CD14-positive monocyte (primary cell): Measurements from ENCODE around the gene VPS13A. TPM values are rescaled to one million over a fixed set of nuclear protein-coding genes. Genes with fewer than 3 reads are reported as not detected.

ENCODE experiments used
- DNase-seq, 3 donors: peaks; one replicate each; pipeline ENCODE4 v3.0.0-alpha.2; 2011 to 2022
- H2AFZ ChIP-seq: 2 replicates; pipeline ENCODE4 v1.6.0; 2012; ENCODE audit warnings: mild to moderate bottlenecking, low read depth, low read length, inconsistent platforms; ENCODE audit not compliant: insufficient read depth, poor library complexity, severe bottlenecking
- H3K27ac ChIP-seq, 2 donors: 1 replicate in 1 of 2; 2 replicates in 1 of 2; pipeline ENCODE4 v1.5.1; 2012 to 2013; ENCODE audit warnings: low read length in 2 of 2, control low read depth in 1 of 2, inconsistent platforms in 1 of 2, low read depth in 1 of 2, mild to moderate bottlenecking in 1 of 2
- H3K27me3 ChIP-seq, 2 donors: one replicate each; pipeline versions ENCODE4 v1.6.0 to v1.6.1; 2011 to 2013; ENCODE audit warnings: low read length in 2 of 2; ENCODE audit not compliant: control insufficient read depth in 2 of 2, insufficient read depth in 2 of 2
- H3K36me3 ChIP-seq, 2 donors: replicated peaks in 1 of 2; 1 replicate in 1 of 2; 2 replicates in 1 of 2; pipeline versions ENCODE4 v1.5.1 to v1.6.1; 2012 to 2013; ENCODE audit warnings: low read length in 2 of 2, control low read depth in 1 of 2, inconsistent platforms in 1 of 2, mild to moderate bottlenecking in 1 of 2; ENCODE audit not compliant: insufficient read depth in 2 of 2, control insufficient read depth in 1 of 2
- H3K4me1 ChIP-seq, 2 donors: 1 replicate in 1 of 2; 2 replicates in 1 of 2; pipeline versions ENCODE4 v1.5.1 to v1.6.1; 2012 to 2013; ENCODE audit warnings: low read length in 2 of 2, control low read depth in 1 of 2, inconsistent platforms in 1 of 2, mild to moderate bottlenecking in 1 of 2, moderate library complexity in 1 of 2; ENCODE audit not compliant: insufficient read depth in 2 of 2, control insufficient read depth in 1 of 2
- H3K4me2 ChIP-seq: replicated peaks from 2 replicates; pipeline ENCODE3; 2012; ENCODE audit warnings: low read length, moderate library complexity, mild to moderate bottlenecking; ENCODE audit not compliant: poor library complexity, severe bottlenecking; ENCODE audit errors: extremely low read depth
- H3K4me3 ChIP-seq, 3 experiments: fragments of 200-600 bp in 1 of 3; sonication (generic) in 1 of 3; replicated peaks in 1 of 3; 1 replicate in 2 of 3; 2 replicates in 1 of 3; pipeline ENCODE4 v1.5.1; 2011 to 2013; ENCODE audit warnings: low read length in 3 of 3, mild to moderate bottlenecking in 3 of 3, control low read depth in 2 of 3, low read depth in 2 of 3, inconsistent platforms in 1 of 3, moderate library complexity in 1 of 3
- H3K79me2 ChIP-seq: 2 replicates; pipeline ENCODE4 v1.6.0; 2012; ENCODE audit warnings: mild to moderate bottlenecking, control low read depth, inconsistent platforms, low read length, moderate library complexity; ENCODE audit not compliant: insufficient read depth
- H3K9ac ChIP-seq: 2 replicates; pipeline ENCODE4 v1.6.0; 2017; ENCODE audit warnings: low read length, mild to moderate bottlenecking; ENCODE audit not compliant: insufficient read depth, poor library complexity, severe bottlenecking
- H3K9me3 ChIP-seq, 2 donors: replicated peaks in 1 of 2; 1 replicate in 1 of 2; 2 replicates in 1 of 2; pipeline versions ENCODE4 v1.5.1 to v1.6.1; 2012 to 2013; ENCODE audit warnings: low read length in 2 of 2, control low read depth in 1 of 2; ENCODE audit not compliant: control insufficient read depth in 1 of 2, insufficient read depth in 1 of 2
- H4K20me1 ChIP-seq: 2 replicates; pipeline ENCODE4 v1.6.0; 2012; ENCODE audit warnings: mild to moderate bottlenecking, low read length, control low read depth, moderate library complexity; ENCODE audit not compliant: insufficient read depth
- H3K27ac Mint-ChIP-seq, 7 donors: one replicate each; pipeline ENCODE4 v1.8.0; 2020; ENCODE audit warnings: mild to moderate bottlenecking in 7 of 7, mixed read lengths in 7 of 7, moderate library complexity in 6 of 7, inconsistent platforms in 2 of 7
- H3K27me3 Mint-ChIP-seq, 3 donors: one replicate each; pipeline ENCODE4 v1.8.0; 2021 to 2022; ENCODE audit warnings: low read depth in 3 of 3, mild to moderate bottlenecking in 3 of 3, mixed read lengths in 3 of 3, moderate library complexity in 3 of 3, inconsistent platforms in 1 of 3
- H3K36me3 Mint-ChIP-seq, 2 donors: one replicate each; pipeline ENCODE4 v1.8.0; 2020; ENCODE audit warnings: mixed read lengths in 2 of 2, inconsistent platforms in 1 of 2, mild to moderate bottlenecking in 1 of 2
- H3K4me1 Mint-ChIP-seq: one replicate; pipeline ENCODE4 v1.8.0; 2020; ENCODE audit warnings: mild to moderate bottlenecking, mixed read lengths
- H3K4me3 Mint-ChIP-seq, 2 donors: one replicate each; pipeline ENCODE4 v1.8.0; 2020; ENCODE audit warnings: mild to moderate bottlenecking in 2 of 2, mixed read lengths in 2 of 2, moderate library complexity in 1 of 2
- H3K9me3 Mint-ChIP-seq, 7 donors: one replicate each; pipeline ENCODE4 v1.8.0; 2020 to 2022; ENCODE audit warnings: mixed read lengths in 7 of 7, mild to moderate bottlenecking in 6 of 7, moderate library complexity in 6 of 7, inconsistent platforms in 2 of 7
- WGBS: methylation state at CpG from one replicate; pipeline ENCODE4 v1.1.5; 2013; ENCODE audit warnings: missing lambda C conversion rate; ENCODE audit not compliant: insufficient coverage; 5-methylcytosine and 5-hydroxymethylcytosine counted together
- intact Hi-C, 2 donors: fragments of 100-400 bp; cut with micrococcal nuclease; formaldehyde crosslinking; loops; one replicate each; pipeline versions ENCODE4 v1.15.0 to v1.15.1; 2023
- polyA plus RNA-seq, 3 donors: library from polyadenylated mRNA; depleted of rRNA in 1 of 3; unstranded in 2 of 3; stranded (reverse) in 1 of 3; fragments of 300-500 nt in 2 of 3; fragments of >200 nt in 1 of 3; fragmentation: Illumina TruSeq in 2 of 3; gene quantifications; 1 replicate in 2 of 3; 2 replicates in 1 of 3; pipeline ENCODE4 v1.2.3, GENCODE V29; 2012 to 2021
- TF ChIP-seq, protein P1 (sequence below): fragments of 200-600 bp; IDR thresholded peaks from one replicate; pipeline ENCODE4 v1.8.0; 2022; ENCODE audit warnings: antibody characterized with exemption, mild to moderate bottlenecking

Gene VPS13A
- polyA plus RNA-seq, 3 donors, result 0.27 to 1.8 (median 1.1) TPM

- H3K27ac ChIP-seq, result no peak overlapping the region
- H3K36me3 ChIP-seq, result no peaks in the 10 kb centered on the region
- H3K9me3 ChIP-seq, result peaks cover 0 to 5% of the 10 kb centered on the region in 2 donors
- H3K4me2 ChIP-seq, result no peak overlapping the region
- no peak overlapping the region for H2AFZ ChIP-seq
- no peaks in the 10 kb centered on the region for H3K79me2 ChIP-seq
- no peak overlapping the region for H3K27ac Mint-ChIP-seq
- no peaks in the 10 kb centered on the region for H3K4me1 ChIP-seq
- H4K20me1 ChIP-seq, result no peaks in the 10 kb centered on the region
- TF ChIP-seq, protein P1, sequence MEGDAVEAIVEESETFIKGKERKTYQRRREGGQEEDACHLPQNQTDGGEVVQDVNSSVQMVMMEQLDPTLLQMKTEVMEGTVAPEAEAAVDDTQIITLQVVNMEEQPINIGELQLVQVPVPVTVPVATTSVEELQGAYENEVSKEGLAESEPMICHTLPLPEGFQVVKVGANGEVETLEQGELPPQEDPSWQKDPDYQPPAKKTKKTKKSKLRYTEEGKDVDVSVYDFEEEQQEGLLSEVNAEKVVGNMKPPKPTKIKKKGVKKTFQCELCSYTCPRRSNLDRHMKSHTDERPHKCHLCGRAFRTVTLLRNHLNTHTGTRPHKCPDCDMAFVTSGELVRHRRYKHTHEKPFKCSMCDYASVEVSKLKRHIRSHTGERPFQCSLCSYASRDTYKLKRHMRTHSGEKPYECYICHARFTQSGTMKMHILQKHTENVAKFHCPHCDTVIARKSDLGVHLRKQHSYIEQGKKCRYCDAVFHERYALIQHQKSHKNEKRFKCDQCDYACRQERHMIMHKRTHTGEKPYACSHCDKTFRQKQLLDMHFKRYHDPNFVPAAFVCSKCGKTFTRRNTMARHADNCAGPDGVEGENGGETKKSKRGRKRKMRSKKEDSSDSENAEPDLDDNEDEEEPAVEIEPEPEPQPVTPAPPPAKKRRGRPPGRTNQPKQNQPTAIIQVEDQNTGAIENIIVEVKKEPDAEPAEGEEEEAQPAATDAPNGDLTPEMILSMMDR, result no peak
- WGBS, result no CpG with 5 or more reads among the region's 1 CpG
- H3K36me3 Mint-ChIP-seq, result peaks cover 14 to 22% of the 10 kb centered on the region in 2 donors
- H3K9me3 Mint-ChIP-seq, result peaks cover under 1 to 5% (median 2%) of the 10 kb centered on the region in 7 donors
- no peak overlapping the region for H3K4me3 ChIP-seq
- H3K4me3 Mint-ChIP-seq, result no peak overlapping the region
- intact Hi-C loops, result no loop called here
- H3K27me3 ChIP-seq, result no peaks in the 10 kb centered on the region
- no peak overlapping the region for H3K9ac ChIP-seq
- no peaks in the 10 kb centered on the region for H3K4me1 Mint-ChIP-seq
- no peak for DNase-seq
- peaks cover 0 to 1% (median 0%) of the 10 kb centered on the region in 3 donors for H3K27me3 Mint-ChIP-seq
Observed at GRCh38 chr9:77271023-77271690, 93.8 kb downstream of the VPS13A start.

DNA sequence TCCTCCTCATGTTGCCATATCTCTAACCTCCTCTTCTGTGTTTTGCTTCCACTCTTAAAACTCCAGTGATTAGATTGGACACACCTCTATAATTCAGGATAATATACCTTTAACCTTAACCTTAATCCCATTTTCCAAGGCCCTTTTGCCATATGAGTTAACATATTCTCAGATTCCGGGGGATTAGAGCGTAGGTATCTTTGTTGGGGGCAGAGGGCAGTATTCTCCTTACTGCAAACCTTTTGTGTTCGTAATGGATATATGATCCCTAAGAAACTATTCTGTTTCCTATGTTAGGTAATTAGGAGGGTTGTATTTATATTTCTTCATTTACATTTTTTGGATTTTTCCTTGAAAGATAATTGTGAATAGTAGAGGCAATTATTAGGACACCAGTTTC, 99.5 kb downstream of the VPS13A start:
- no peaks in the 10 kb centered on the region for H3K36me3 ChIP-seq
- H3K4me1 ChIP-seq, result no peaks in the 10 kb centered on the region
- H3K27ac ChIP-seq, result no peak overlapping the region
- H3K4me2 ChIP-seq, result no peak overlapping the region
- intact Hi-C loops, result no loop called here
- no peak overlapping the region for H2AFZ ChIP-seq
- no peak overlapping the region for H3K4me3 ChIP-seq
- H3K4me3 Mint-ChIP-seq, result no peak overlapping the region
- DNase-seq, result no peak
- WGBS, result no CpG with 5 or more reads among the region's 3 CpGs
- H3K27me3 ChIP-seq, result no peaks in the 10 kb centered on the region
- H3K9me3 ChIP-seq, result no peaks in the 10 kb centered on the region
- H3K27me3 Mint-ChIP-seq, result peaks cover 0 to 1% (median 0%) of the 10 kb centered on the region in 3 donors
- no peaks in the 10 kb centered on the region for H3K9me3 Mint-ChIP-seq
- H3K27ac Mint-ChIP-seq, result no peak overlapping the region
- peaks cover 9 to 16% of the 10 kb centered on the region in 2 donors for H3K36me3 Mint-ChIP-seq
- no peak overlapping the region for H3K9ac ChIP-seq
- no peaks in the 10 kb centered on the region for H4K20me1 ChIP-seq
- no peaks in the 10 kb centered on the region for H3K4me1 Mint-ChIP-seq
- H3K79me2 ChIP-seq, result no peaks in the 10 kb centered on the region
- TF ChIP-seq, protein P1, result no peak
